Measurements from ENCODE around the gene ROMO1. TPM values are rescaled to one million over a fixed set of nuclear protein-coding genes. Genes with fewer than 3 reads are reported as not detected.
"Not testable (repeated sequence)": the region's sequence is repeated elsewhere in the genome, so short reads cannot be mapped to it uniquely, and the experiment has no call there.

ROMO1 gene
- total RNA-seq, 1 donor from 2014 or later = 105 TPM

GRCh38 chr20:35718972-35719635, 19.9 kb downstream of the ROMO1 start:
- H3K4me1 Mint-ChIP-seq = no peaks in the 10 kb centered on the region
- no peak for DNase-seq (ENCODE audit: low spot score in 2 of 2, unreplicated experiment in 2 of 2)
- peaks cover 44% of the 10 kb centered on the region for H3K36me3 Mint-ChIP-seq
- TF ChIP-seq CTCF (IDR thresholded peaks at IDR 0.05; ENCODE audit: unreplicated experiment) = no peak
- H3K27me3 Mint-ChIP-seq (ENCODE audit: low read depth) = no peaks in the 10 kb centered on the region
- no peaks in the 10 kb centered on the region for H3K9me3 Mint-ChIP-seq
- H3K27ac Mint-ChIP-seq = no peak overlapping the region
- H3K4me3 Mint-ChIP-seq = no peak overlapping the region

- no peak overlapping the region for H3K4me3 Mint-ChIP-seq
- DNase-seq (ENCODE audit: low spot score in 2 of 2, unreplicated experiment in 2 of 2) = no peak
- H3K27ac Mint-ChIP-seq = no peak overlapping the region
- H3K27me3 Mint-ChIP-seq (ENCODE audit: low read depth) = no peaks in the 10 kb centered on the region
- peaks cover 46% of the 10 kb centered on the region for H3K36me3 Mint-ChIP-seq
- H3K4me1 Mint-ChIP-seq = no peaks in the 10 kb centered on the region
- no peak for TF ChIP-seq CTCF (IDR thresholded peaks at IDR 0.05; ENCODE audit: unreplicated experiment)
- H3K9me3 Mint-ChIP-seq = no peaks in the 10 kb centered on the region
Observed at GRCh38 chr20:35719717-35720116, 20.5 kb downstream of the ROMO1 start.

- no peak for TF ChIP-seq CTCF (IDR thresholded peaks at IDR 0.05; ENCODE audit: unreplicated experiment)
- no peak overlapping the region for H3K4me3 Mint-ChIP-seq
- DNase-seq (ENCODE audit: low spot score in 2 of 2, unreplicated experiment in 2 of 2) = no peak
- no peaks in the 10 kb centered on the region for H3K4me1 Mint-ChIP-seq
- H3K27ac Mint-ChIP-seq = peak overlapping the region; percentile 36
- H3K27me3 Mint-ChIP-seq (ENCODE audit: low read depth) = no peaks in the 10 kb centered on the region
- peaks cover 48% of the 10 kb centered on the region for H3K36me3 Mint-ChIP-seq
- H3K9me3 Mint-ChIP-seq = no peaks in the 10 kb centered on the region
Observed at GRCh38 chr20:35720165-35721123, 21.2 kb downstream of the ROMO1 start.

GRCh38 chr20:35721219-35721618, 22.0 kb downstream of the ROMO1 start:
- no peaks in the 10 kb centered on the region for H3K9me3 Mint-ChIP-seq
- H3K4me1 Mint-ChIP-seq = no peaks in the 10 kb centered on the region
- no peak for DNase-seq (ENCODE audit: low spot score in 2 of 2, unreplicated experiment in 2 of 2)
- peaks cover 44% of the 10 kb centered on the region for H3K36me3 Mint-ChIP-seq
- H3K27me3 Mint-ChIP-seq (ENCODE audit: low read depth) = no peaks in the 10 kb centered on the region
- TF ChIP-seq CTCF (IDR thresholded peaks at IDR 0.05; ENCODE audit: unreplicated experiment) = no peak
- H3K27ac Mint-ChIP-seq = peak overlapping the region; percentile 34
- H3K4me3 Mint-ChIP-seq = no peak overlapping the region

- Mint-ChIP-seq H3K9me3 (no peaks in the 10 kb centered on the region), H3K4me1 (no peaks in the 10 kb centered on the region), H3K4me3 (no peak overlapping the region), H3K27me3 (ENCODE audit: low read depth) (no peaks in the 10 kb centered on the region), H3K27ac (peak overlapping the region; percentile 43), H3K36me3 (peaks cover 46% of the 10 kb centered on the region)
- no peak for TF ChIP-seq CTCF (IDR thresholded peaks at IDR 0.05; ENCODE audit: unreplicated experiment)
- DNase-seq (ENCODE audit: low spot score in 2 of 2, unreplicated experiment in 2 of 2) = no peak
Observed at GRCh38 chr20:35721621-35722020, 22.4 kb downstream of the ROMO1 start.

- not testable (repeated sequence) for H3K4me3 Mint-ChIP-seq; H3K27me3 Mint-ChIP-seq (ENCODE audit: low read depth); DNase-seq (ENCODE audit: low spot score in 2 of 2, unreplicated experiment in 2 of 2); H3K9me3 Mint-ChIP-seq; H3K27ac Mint-ChIP-seq; H3K4me1 Mint-ChIP-seq
- peaks cover 44% of the 10 kb centered on the region for H3K36me3 Mint-ChIP-seq
Observed at GRCh38 chr20:35723275-35723639, 24.1 kb downstream of the ROMO1 start.

- not testable (repeated sequence) for H3K4me3 Mint-ChIP-seq; H3K4me1 Mint-ChIP-seq; H3K27ac Mint-ChIP-seq; H3K9me3 Mint-ChIP-seq; H3K27me3 Mint-ChIP-seq (ENCODE audit: low read depth); DNase-seq (ENCODE audit: low spot score in 2 of 2, unreplicated experiment in 2 of 2)
- peaks cover 43% of the 10 kb centered on the region for H3K36me3 Mint-ChIP-seq
Observed at GRCh38 chr20:35723652-35724320, 24.6 kb downstream of the ROMO1 start.
